Trophoblast cell (in vitro differentiated cells and primary cell): ENCODE data around the gene LHX5.

Source experiments
- DNase-seq, 2 donors: peaks; one replicate each; pipeline ENCODE4 v3.0.0-alpha.2; 2016
- H2AFZ ChIP-seq: 2 replicates; pipeline ENCODE4 v1.6.1; 2013; ENCODE audit warnings: low read length, moderate library complexity, mild to moderate bottlenecking; ENCODE audit not compliant: insufficient read depth, poor library complexity
- H2AK5ac ChIP-seq: 2 replicates; pipeline ENCODE4 v1.6.1; 2013; ENCODE audit warnings: mild to moderate bottlenecking, low read length
- H2BK120ac ChIP-seq: 2 replicates; pipeline ENCODE4 v1.6.1; 2013; ENCODE audit warnings: low read length, mild to moderate bottlenecking, moderate library complexity; ENCODE audit not compliant: insufficient read depth, poor library complexity
- H2BK12ac ChIP-seq: 2 replicates; pipeline ENCODE4 v1.6.1; 2013; ENCODE audit warnings: mild to moderate bottlenecking, low read length, moderate library complexity
- H2BK5ac ChIP-seq: 2 replicates; pipeline ENCODE4 v1.6.1; 2013; ENCODE audit warnings: low read length, low read depth, moderate library complexity, mild to moderate bottlenecking; ENCODE audit not compliant: poor library complexity
- H3K14ac ChIP-seq: 2 replicates; pipeline ENCODE4 v1.6.1; 2013; ENCODE audit warnings: mild to moderate bottlenecking, low read length
- H3K18ac ChIP-seq: 2 replicates; pipeline ENCODE4 v1.6.1; 2013; ENCODE audit warnings: mild to moderate bottlenecking, low read length
- H3K23ac ChIP-seq: 2 replicates; pipeline ENCODE4 v1.6.1; 2013; ENCODE audit warnings: low read length
- H3K27ac ChIP-seq: 2 replicates; pipeline ENCODE4 v1.5.1; 2013; ENCODE audit warnings: low read depth, mild to moderate bottlenecking, inconsistent platforms, low read length, moderate library complexity
- H3K27me3 ChIP-seq: 2 replicates; pipeline ENCODE4 v1.6.1; 2013; ENCODE audit warnings: inconsistent platforms, mild to moderate bottlenecking, low read length, moderate library complexity; ENCODE audit not compliant: insufficient read depth
- H3K36me3 ChIP-seq, 2 experiments: 1 replicate in 1 of 2; 2 replicates in 1 of 2; pipeline ENCODE4 v1.6.1; 2013; ENCODE audit warnings: low read length in 2 of 2, mild to moderate bottlenecking in 2 of 2, moderate library complexity in 1 of 2; ENCODE audit not compliant: insufficient read depth in 2 of 2, control insufficient read depth in 1 of 2
- H3K4ac ChIP-seq: 2 replicates; pipeline ENCODE4 v1.6.1; 2013; ENCODE audit warnings: low read depth, mild to moderate bottlenecking, low read length, moderate library complexity
- H3K4me1 ChIP-seq, 2 experiments: 1 replicate in 1 of 2; 2 replicates in 1 of 2; pipeline ENCODE4 v1.6.1; 2013; ENCODE audit warnings: low read length in 2 of 2, mild to moderate bottlenecking in 2 of 2, moderate library complexity in 1 of 2; ENCODE audit not compliant: insufficient read depth in 2 of 2, control insufficient read depth in 1 of 2
- H3K4me2 ChIP-seq: 2 replicates; pipeline ENCODE4 v1.6.1; 2013; ENCODE audit warnings: inconsistent platforms, mild to moderate bottlenecking, low read length, moderate library complexity
- H3K4me3 ChIP-seq: 2 replicates; pipeline ENCODE4 v1.5.1; 2013; ENCODE audit warnings: mild to moderate bottlenecking, low read depth, low read length, inconsistent platforms
- H3K79me1 ChIP-seq: one replicate; pipeline ENCODE4 v1.6.1; 2013; ENCODE audit warnings: low read length
- H3K79me2 ChIP-seq: 2 replicates; pipeline ENCODE4 v1.6.1; 2013; ENCODE audit warnings: low read length, mild to moderate bottlenecking; ENCODE audit not compliant: control insufficient read depth, insufficient read depth, poor library complexity
- H3K9ac ChIP-seq: 2 replicates; pipeline ENCODE4 v1.6.1; 2013; ENCODE audit warnings: mild to moderate bottlenecking, low read length
- H3K9me3 ChIP-seq: 2 replicates; pipeline ENCODE4 v1.6.1; 2013; ENCODE audit warnings: low read depth, mild to moderate bottlenecking, control low read depth, inconsistent platforms, low read length; ENCODE audit not compliant: insufficient read depth
- H4K12ac ChIP-seq: 2 replicates; pipeline ENCODE4 v1.6.1; 2013; ENCODE audit warnings: low read depth, mild to moderate bottlenecking, low read length, moderate library complexity
- H4K8ac ChIP-seq: 2 replicates; pipeline ENCODE4 v1.6.1; 2013; ENCODE audit warnings: low read depth, mild to moderate bottlenecking, low read length, moderate library complexity
- H4K91ac ChIP-seq: one replicate; pipeline ENCODE4 v1.6.1; 2013; ENCODE audit warnings: low read depth, mild to moderate bottlenecking, low read length, moderate library complexity
- WGBS: extraction: QIAGEN DNeasy Blood & Tissue Kit; methylation state at CpG from one replicate; pipeline ENCODE4 v1.1.7; 2013; ENCODE audit warnings: missing lambda C conversion rate; ENCODE audit not compliant: insufficient read length, insufficient coverage; ENCODE audit errors: extremely low coverage; 5-methylcytosine and 5-hydroxymethylcytosine counted together

LHX5 gene

DNA sequence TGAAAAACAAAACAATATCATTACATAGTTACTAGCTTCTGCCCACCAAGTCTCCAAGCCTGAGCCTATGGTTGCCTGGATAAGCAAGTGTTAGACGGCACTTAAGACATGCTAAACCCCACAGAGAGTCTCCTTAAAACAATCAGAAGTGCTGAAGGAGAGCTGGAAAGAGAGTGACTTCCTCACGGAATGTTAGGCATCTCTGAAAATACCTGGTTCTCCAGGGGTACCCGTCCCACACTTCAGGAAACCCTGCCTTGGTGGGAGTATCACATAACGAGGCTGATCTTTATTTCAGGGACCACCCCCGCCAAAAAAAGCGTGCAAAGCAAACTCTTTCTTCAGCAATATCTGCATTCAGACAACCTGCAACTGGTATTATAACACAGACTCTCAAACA lies 18.3 kb downstream of the LHX5 start:
- no peak overlapping the region for H2BK12ac ChIP-seq
- no peak overlapping the region for H3K4me3 ChIP-seq
- no peak overlapping the region for H4K91ac ChIP-seq
- H3K79me1 ChIP-seq, result no peaks in the 10 kb centered on the region
- no peak overlapping the region for H3K9ac ChIP-seq
- H3K14ac ChIP-seq, result no peak overlapping the region
- no peak overlapping the region for H3K4ac ChIP-seq
- H3K9me3 ChIP-seq, result no peaks in the 10 kb centered on the region
- no peak overlapping the region for H4K8ac ChIP-seq
- no peaks in the 10 kb centered on the region for H3K4me1 ChIP-seq
- H3K79me2 ChIP-seq, result no peaks in the 10 kb centered on the region
- no peak overlapping the region for H2BK120ac ChIP-seq
- H3K4me2 ChIP-seq, result no peak overlapping the region
- H3K23ac ChIP-seq, result no peak overlapping the region
- no peak overlapping the region for H2AFZ ChIP-seq
- H3K18ac ChIP-seq, result no peak overlapping the region
- no CpG with 5 or more reads among the region's 6 CpGs for whole genome bisulfite sequencing
- no peak overlapping the region for H4K12ac ChIP-seq
- no peaks in the 10 kb centered on the region for H3K27me3 ChIP-seq
- H3K36me3 ChIP-seq, result no peaks in the 10 kb centered on the region
- H2BK5ac ChIP-seq, result no peak overlapping the region
- DNase-seq, result no peak
- H3K27ac ChIP-seq, result no peak overlapping the region
- no peak overlapping the region for H2AK5ac ChIP-seq

DNA sequence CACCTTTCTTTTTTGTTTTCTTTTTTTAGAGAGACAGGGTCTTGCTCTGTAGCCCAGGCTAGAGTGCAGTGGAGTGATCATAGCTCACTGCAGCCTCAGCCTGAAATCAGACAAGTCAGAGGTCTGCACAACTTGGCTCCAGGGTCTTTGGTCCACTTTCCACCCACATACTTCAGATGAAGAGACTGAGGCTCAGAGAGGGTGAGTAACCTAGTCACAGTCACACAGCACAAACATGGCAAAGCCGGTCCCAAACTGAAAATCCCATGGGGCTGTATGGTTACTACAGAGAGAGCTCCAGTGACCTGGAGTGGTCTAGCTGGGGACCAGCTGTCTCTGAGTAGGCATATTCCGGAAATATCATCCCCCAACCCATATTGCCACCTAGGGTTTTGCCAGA lies 19.2 kb downstream of the LHX5 start:
- H2AK5ac ChIP-seq, result no peak overlapping the region
- no peak overlapping the region for H4K8ac ChIP-seq
- no CpG with 5 or more reads among the region's 2 CpGs for WGBS
- no peaks in the 10 kb centered on the region for H3K79me2 ChIP-seq
- H2BK120ac ChIP-seq, result no peak overlapping the region
- no peak overlapping the region for H2BK12ac ChIP-seq
- no peak overlapping the region for H2AFZ ChIP-seq
- no peak overlapping the region for H3K14ac ChIP-seq
- H3K23ac ChIP-seq, result no peak overlapping the region
- H3K36me3 ChIP-seq, result no peaks in the 10 kb centered on the region
- H3K4me3 ChIP-seq, result no peak overlapping the region
- no peaks in the 10 kb centered on the region for H3K79me1 ChIP-seq
- H3K4ac ChIP-seq, result no peak overlapping the region
- no peaks in the 10 kb centered on the region for H3K4me1 ChIP-seq
- H4K91ac ChIP-seq, result no peak overlapping the region
- H3K27ac ChIP-seq, result no peak overlapping the region
- no peak overlapping the region for H3K4me2 ChIP-seq
- H2BK5ac ChIP-seq, result no peak overlapping the region
- no peak for DNase-seq
- no peak overlapping the region for H3K18ac ChIP-seq
- no peak overlapping the region for H3K9ac ChIP-seq
- H3K27me3 ChIP-seq, result no peaks in the 10 kb centered on the region
- H4K12ac ChIP-seq, result no peak overlapping the region
- H3K9me3 ChIP-seq, result no peaks in the 10 kb centered on the region

DNA sequence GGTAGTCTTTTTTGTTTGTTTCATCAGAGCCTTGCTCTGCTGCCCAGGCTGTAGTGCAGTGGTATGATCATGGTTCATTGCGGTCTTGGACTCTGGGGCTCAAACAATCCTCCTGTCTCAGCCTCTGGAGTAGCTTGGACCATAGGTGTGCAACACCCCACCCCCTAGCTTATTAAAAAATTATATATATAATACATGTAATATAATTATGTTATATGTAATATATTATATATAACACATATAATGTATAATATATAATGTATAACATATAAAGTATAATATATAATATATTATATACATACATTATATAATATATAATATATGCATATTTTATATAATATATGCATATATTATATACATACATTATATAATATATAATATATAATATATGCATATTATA lies 21.8 kb downstream of the LHX5 start:
- no peak overlapping the region for H3K4me3 ChIP-seq
- no peak for DNase-seq
- H3K4me2 ChIP-seq, result no peak overlapping the region
- no peak overlapping the region for H3K23ac ChIP-seq
- no peaks in the 10 kb centered on the region for H3K79me2 ChIP-seq
- H2AFZ ChIP-seq, result no peak overlapping the region
- no peak overlapping the region for H3K27ac ChIP-seq
- H3K27me3 ChIP-seq, result no peaks in the 10 kb centered on the region
- no peak overlapping the region for H2BK120ac ChIP-seq
- no peak overlapping the region for H3K9ac ChIP-seq
- no peak overlapping the region for H2AK5ac ChIP-seq
- no peak overlapping the region for H2BK5ac ChIP-seq
- no peak overlapping the region for H4K91ac ChIP-seq
- no peaks in the 10 kb centered on the region for H3K4me1 ChIP-seq
- no peaks in the 10 kb centered on the region for H3K79me1 ChIP-seq
- H3K4ac ChIP-seq, result no peak overlapping the region
- no peak overlapping the region for H4K8ac ChIP-seq
- H3K9me3 ChIP-seq, result no peaks in the 10 kb centered on the region
- no peak overlapping the region for H2BK12ac ChIP-seq
- H3K18ac ChIP-seq, result no peak overlapping the region
- no CpG with 5 or more reads among the region's 1 CpG for WGBS
- H4K12ac ChIP-seq, result no peak overlapping the region
- H3K36me3 ChIP-seq, result no peaks in the 10 kb centered on the region
- no peak overlapping the region for H3K14ac ChIP-seq

GRCh38 chr12:113449299-113449698 lies 22.4 kb downstream of the LHX5 start:
- H4K12ac ChIP-seq, result no peak overlapping the region
- no peak overlapping the region for H3K4me3 ChIP-seq
- no peak overlapping the region for H4K8ac ChIP-seq
- H3K27me3 ChIP-seq, result no peaks in the 10 kb centered on the region
- no peak overlapping the region for H3K4me2 ChIP-seq
- H3K79me2 ChIP-seq, result no peaks in the 10 kb centered on the region
- H2AFZ ChIP-seq, result no peak overlapping the region
- no peak overlapping the region for H2BK120ac ChIP-seq
- no peaks in the 10 kb centered on the region for H3K36me3 ChIP-seq
- no peak overlapping the region for H3K14ac ChIP-seq
- H2BK12ac ChIP-seq, result no peak overlapping the region
- H2BK5ac ChIP-seq, result no peak overlapping the region
- H3K23ac ChIP-seq, result no peak overlapping the region
- H3K18ac ChIP-seq, result no peak overlapping the region
- no peaks in the 10 kb centered on the region for H3K79me1 ChIP-seq
- no peaks in the 10 kb centered on the region for H3K9me3 ChIP-seq
- no peak overlapping the region for H2AK5ac ChIP-seq
- WGBS, result no CpG with 5 or more reads among the region's 2 CpGs
- no peak overlapping the region for H3K4ac ChIP-seq
- H3K27ac ChIP-seq, result no peak overlapping the region
- H4K91ac ChIP-seq, result no peak overlapping the region
- H3K9ac ChIP-seq, result no peak overlapping the region
- DNase-seq, result no peak
- H3K4me1 ChIP-seq, result no peaks in the 10 kb centered on the region
